ENCODE results near the gene TAF9.
"Not testable (repeated sequence)": the region's sequence is repeated elsewhere in the genome, so short reads cannot be mapped to it uniquely, and the experiment has no call there.

TAF9 gene

DNA sequence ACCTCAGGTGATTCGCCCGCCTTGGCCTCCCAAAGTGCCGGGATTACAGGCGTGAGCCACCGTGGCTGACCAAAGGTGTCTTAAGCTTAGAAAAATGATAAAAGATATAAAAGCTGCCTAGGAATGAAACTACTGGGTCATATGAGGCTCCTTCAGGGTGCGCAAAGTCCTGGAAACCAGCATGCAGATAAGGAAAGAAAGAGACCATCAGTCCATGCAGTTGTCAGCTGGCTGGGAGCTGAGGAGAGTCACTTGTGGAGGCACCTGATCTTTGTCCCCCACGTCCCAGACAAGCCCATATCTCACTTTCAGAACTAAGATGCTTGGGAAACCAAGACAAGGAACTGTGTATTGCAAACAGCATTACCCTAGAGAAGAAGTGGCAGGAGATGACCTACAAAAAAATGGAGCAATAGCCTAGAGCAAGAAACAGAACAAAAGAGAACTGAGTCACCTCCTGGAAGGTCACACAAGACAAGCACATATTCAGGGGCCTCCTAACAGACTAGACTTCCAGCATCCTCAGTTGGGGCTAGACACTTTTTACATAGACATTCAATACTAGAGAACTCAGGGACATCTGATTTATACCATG, 33.9 kb downstream of the TAF9 start:
- no peak for DNase-seq (ENCODE audit: low read depth)

DNA sequence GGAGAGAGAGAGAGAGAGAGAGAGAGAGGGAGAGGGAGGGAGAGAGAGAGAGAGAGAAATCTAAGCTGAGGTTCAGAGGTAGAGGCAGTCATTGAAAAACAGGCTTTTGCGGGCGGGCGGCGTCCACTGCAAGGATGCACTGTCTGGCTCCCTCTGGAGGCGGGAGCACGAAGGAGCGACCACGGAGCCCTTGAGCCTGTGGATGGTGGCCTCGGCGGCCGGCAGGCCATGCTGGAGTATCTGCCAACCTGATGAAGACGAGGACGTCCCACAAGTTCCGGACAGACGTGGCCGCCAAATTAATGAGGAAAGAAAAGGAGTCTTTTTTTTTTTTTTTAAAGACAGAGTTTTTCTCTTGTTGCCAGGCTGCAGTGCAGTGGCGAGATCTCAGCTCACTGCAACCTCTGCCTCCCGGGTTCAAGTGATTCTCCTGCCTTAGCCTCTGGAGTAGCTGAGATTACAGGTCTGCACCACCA, 34.5 kb downstream of the TAF9 start:
- peak; percentile 41 for DNase-seq (ENCODE audit: low read depth)

DNA sequence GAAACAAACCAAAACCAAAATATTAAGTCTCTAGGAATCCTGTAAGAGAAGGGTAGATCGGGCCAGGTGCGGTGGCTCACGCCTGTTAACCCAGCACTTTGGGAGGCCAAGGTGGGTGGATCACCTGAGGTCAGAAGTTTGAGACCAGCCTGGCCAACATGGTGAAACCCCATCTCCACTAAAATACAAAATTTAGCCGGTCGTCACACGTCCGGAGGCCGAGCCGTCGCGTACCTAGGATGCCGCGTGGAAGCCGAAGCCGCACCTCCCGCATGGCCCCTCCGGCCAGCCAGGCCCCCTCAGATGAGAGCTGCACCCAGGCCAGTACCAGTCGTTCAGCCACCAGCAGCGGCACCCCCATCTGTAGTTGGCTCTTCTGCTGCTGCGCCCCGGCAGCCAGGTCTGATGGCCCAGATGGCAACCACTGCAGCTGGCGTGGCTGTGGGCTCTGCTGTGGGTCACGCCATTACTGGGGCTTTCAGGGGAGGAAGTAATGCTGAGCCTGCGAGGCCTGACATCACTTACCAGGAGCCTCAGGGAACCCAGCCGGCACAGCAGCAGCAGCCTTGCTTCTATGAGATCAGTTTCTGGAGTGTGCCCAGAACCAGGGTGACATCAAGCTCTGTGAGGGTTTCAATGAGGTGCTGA, 35.5 kb downstream of the TAF9 start:
- not testable (repeated sequence) for DNase-seq (ENCODE audit: low read depth)

DNA sequence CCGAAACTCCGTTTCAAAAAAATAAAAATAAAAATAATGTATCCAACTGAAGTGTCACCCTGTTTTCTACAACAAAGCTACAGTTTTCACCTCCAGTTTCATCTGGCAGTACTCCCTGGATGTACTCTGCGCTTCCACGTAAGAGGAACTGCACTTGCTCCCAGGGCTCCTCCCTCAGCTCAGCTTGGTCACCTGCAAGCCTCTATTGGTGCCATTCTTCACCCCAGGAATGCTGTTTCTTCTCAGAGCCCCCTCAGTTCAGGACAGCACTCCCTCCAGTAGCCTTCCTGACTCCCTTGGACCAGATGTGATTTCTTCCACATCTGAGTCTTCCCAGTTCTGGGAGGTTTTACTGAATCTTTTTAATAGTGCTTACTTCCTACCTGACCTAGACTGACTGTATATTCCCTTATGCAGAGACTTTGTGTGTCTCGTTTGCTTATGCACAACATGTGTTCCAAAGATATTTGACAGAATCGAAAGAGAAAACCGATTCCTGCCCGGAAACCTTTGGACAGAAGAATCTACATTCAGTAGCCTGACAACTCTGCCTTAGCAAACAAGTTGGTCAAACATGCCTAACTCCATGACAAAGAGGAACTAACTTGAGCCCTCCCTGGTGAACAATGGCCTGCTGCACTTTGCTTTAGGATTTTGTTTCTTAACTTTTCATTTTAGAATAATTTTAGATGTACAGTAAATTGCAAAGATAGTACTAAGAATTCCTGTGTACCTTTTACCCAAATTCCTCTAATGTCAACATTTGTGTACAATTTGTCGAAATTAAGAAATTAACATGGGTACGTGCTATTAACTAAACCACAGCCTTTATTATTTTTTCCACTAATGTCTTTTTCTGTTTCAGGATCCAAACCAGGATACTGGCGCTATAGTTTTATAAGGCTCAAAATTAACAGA, 37.5 kb downstream of the TAF9 start:
- no peak for DNase-seq (ENCODE audit: low read depth)

DNA sequence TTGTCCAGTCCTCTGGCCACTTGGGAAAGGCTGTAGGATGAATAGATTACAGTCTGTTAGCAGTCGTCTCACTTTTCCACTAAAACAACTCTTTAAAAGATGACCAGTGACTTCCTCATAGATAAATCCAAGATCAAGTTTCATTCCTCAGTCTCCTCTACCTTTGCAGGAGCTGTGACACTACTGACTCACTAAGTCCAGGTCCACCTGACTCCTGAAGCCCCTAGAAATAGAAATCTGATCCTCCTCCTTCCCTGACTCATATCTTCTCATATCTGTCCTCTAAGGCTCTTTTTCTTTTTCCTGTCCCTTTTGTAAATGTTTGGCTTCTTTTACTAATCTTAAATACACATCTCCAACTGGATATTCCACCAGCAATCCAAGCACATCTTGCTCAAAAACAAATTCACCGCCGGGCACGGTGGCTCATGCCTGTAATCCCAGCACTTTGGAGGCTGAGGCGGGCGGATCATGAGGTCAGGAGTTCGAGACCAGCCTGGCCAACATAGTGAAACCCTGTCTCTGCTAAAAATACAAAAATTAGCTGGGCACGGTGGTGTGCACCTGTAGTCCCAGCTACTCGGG, 39.3 kb downstream of the TAF9 start:
- DNase-seq (ENCODE audit: low read depth), result no peak

DNA sequence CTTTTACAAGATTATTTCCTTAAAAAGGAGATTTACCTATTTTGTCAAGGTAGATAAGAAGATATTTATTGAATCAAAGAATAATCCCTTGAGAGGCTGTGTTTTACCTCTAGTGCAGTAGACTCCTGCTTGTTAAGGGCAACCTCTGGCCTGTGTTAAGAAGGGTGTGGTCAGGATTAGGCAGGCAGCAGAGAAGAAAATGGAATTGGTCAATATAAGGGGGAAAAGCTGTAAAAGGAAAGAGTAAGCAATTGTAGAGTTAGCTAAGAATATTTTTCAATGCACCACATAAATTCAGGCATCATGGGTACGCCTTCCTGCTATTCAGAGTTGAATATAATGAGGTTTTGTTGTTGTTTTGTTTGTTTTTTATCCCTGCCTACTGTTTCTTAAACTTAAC, 43.0 kb downstream of the TAF9 start:
- DNase-seq (ENCODE audit: low read depth), result no peak

DNA sequence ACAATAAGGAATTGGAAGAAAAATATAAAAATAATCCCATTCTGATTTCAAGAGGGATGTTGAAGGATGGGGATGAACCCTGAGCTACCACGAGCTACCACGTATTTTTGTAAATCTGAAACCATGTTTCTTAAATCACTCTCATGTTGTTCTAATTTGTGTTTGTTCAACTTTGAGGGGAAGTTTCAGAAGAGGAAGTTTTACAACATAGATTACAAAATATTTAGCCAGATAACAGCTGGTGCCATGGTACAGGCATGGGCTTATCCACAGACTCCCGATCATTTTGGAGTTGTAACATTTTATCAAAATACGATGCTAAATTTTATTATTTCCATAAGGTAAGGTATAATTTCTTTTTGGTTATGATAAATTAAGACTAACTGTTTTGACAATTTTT, 51.9 kb downstream of the TAF9 start:
- DNase-seq (ENCODE audit: low read depth), result no peak

DNA sequence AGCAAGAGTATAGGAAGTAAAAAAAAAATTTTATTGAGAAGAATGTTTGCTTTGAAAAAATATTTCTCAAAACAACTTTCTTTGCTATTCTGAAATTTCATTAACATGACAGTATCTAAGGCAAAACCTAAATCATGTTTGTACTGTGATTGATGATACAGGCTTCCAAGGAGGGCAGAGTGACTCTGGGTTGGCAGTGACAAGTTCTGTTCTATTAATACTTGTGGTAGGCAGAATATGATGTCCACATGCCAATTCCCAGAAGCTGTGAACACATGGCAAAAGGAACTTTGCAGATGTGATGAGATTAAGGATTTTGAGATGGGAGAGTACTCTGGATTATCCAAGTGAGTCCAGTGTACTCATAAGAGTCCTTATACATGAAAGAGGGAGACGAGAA, 53.3 kb downstream of the TAF9 start:
- DNase-seq (ENCODE audit: low read depth), result no peak

Data from stimulated activated CD8-positive, alpha-beta memory T cell treated with anti-CD3 and anti-CD28 coated beads, Interleukin-12 subunit alpha, Interleukin-12 subunit beta, amount 100 ng/mL, for 1 hour (primary cell).